Right forelimb (tissue), 1 donor: ENCODE data around the gene PTGER3.
"Not testable (repeated sequence)": the region's sequence is repeated elsewhere in the genome, so short reads cannot be mapped to it uniquely, and the experiment has no call there.

ENCODE experiments used
- DNase-seq: peaks from one replicate; pipeline ENCODE4 v3.0.0-alpha.2; 2018

PTGER3 gene

DNA sequence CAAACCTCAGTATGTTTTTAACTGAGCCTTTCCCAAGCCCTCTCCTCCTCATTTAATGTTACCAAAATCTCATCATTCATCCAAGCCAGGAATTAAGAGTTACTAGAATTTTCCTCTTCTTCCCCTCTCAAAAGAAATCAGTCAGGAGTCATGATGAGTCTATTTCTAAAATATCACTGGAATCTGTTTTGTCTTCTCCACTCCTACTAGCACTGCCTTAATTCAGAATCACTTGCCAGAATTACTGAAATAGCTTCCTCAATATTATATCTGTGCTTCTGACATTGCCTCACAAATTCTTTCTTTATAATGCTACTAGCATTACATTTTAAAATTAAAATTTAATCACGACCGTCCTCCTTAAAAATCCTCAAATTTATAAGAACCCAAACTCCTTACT, 106.1 kb downstream of the PTGER3 start:
- DNase-seq = no peak

DNA sequence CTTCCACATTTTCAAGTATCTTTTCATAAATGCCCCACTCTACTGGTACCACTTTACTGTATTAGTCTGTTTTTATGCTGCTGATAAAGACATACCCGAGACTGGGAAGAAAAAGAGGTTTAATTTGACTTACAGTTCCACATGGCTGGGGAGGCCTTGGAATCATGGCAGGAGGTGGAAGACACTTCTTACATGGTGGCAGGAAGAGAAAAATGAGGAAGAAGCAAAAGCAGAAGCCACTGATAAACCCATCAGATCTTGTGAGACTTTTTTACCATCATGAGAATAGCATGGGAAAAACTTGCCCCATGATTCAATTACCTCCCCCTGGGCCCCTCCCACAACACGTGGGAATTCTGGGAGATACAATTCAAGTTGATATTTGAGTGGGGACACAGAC, 107.2 kb downstream of the PTGER3 start:
- not testable (repeated sequence) for DNase-seq

DNA sequence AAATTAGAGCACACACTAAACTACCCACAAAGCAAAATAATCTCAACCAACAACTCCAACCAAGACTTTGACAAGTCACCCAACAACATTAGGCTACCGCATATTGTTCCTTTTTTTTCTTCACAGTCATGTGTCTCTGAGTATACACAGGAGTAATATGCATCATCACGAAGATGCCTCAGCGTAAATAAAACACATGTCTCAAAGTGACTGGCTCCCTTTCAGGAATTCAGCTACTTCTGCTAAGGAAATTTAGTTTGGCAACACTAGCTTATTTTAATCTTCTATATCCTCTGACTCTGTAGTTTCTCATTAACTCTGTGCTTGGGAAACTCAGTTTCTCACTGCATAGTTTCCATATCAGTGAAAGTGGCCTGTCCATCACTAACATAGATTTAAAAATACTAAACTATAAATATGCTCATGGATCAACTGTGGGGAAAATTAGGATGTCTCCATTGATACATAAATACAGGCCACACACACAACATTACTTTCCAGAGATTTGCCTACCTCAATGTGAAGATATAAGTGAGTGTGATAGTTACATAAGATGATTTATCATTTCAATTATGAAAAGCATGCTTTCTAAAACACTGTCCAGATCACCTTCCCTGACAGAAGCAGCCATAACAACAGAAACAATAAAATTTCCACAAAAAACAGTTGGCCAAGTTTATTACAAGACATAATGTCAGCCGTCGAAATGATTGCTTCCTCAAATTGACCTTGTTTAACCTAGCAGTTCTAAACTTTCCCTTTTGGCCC, 113.2 kb downstream of the PTGER3 start:
- no peak for DNase-seq

DNA sequence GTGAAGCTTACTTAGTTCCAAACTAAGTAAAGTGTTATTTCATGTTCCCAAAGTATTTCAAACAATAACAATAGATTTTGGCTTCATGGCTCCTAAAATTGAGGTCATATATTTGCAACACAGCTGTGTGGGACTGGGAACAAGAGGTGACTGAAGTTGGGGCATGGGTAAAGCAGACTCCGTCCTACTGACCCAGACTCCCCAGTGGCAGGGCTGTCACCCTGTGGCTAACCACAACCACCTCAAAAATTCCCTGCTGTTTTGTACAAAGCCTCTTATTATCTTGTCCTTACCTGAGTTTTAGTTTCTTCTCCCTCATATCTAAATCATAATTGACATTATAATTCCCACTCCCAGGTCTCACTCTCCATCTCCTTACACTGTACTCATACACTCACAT, 117.6 kb downstream of the PTGER3 start:
- DNase-seq = no peak

DNA sequence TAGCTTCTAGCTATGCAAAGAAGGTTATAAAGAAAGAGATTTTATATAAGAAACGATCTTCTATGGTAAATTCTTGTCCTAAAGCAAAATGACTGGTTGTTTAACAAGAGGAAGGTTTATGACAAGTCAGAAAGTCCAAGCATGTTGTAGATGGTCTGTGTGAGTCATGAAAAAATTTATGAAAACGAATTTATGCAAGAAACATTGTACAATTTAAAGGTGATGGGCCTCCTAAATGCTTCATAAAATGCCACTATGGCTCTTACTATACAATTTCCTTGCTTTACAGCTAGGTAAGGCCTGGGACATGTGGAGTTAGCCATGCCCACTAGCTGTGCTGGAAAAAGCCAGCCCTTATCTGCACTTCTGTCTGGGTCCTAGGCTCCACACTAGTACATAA, 125.4 kb downstream of the PTGER3 start:
- DNase-seq = no peak
